ENCODE results near the gene VSIG2.
A peak's percentile ranks its signal among the peaks of the same experiment; 100 is the strongest.

The VSIG2 gene

GRCh38 chr11:124748100-124748418, 4.0 kb downstream of the VSIG2 start:
- DNase-seq: no peak

GRCh38 chr11:124747406-124748099, 4.5 kb downstream of the VSIG2 start:
- DNase-seq: no peak

- peak; percentile 66 to 91 (median 81) for DNase-seq
Measured at GRCh38 chr11:124746621-124747243, 5.3 kb downstream of the VSIG2 start.

GRCh38 chr11:124745835-124746620, 6.0 kb downstream of the VSIG2 start:
- DNase-seq: peak in 2 of 6 experiments; percentile 29 to 34

- no peak for DNase-seq
Measured at GRCh38 chr11:124745270-124745834, 6.7 kb downstream of the VSIG2 start.

GRCh38 chr11:124743050-124743449, 9.0 kb downstream of the VSIG2 start:
- DNase-seq: no peak

- no peak for DNase-seq
Measured at GRCh38 chr11:124742555-124742954, 9.5 kb downstream of the VSIG2 start.

GRCh38 chr11:124740277-124740882, 11.7 kb downstream of the VSIG2 start:
- peak in 4 of 6 experiments; percentile 28 to 56 (median 35) for DNase-seq

GRCh38 chr11:124739479-124740276, 12.4 kb downstream of the VSIG2 start, which contains the start of gene NRGN:
NRGN (plus strand) TSS chr11:124739942; CDS start chr11:124740085, 143 bp downstream.
- DNase-seq: peak; percentile 64 to 81 (median 78)

GRCh38 chr11:124738713-124739478, 13.2 kb downstream of the VSIG2 start:
- no peak for DNase-seq

GRCh38 chr11:124737638-124738305, 14.3 kb downstream of the VSIG2 start:
- DNase-seq: peak in 1 of 6 experiments; percentile 2

GRCh38 chr11:124736736-124737135, 15.3 kb downstream of the VSIG2 start:
- DNase-seq: no peak

- no peak for DNase-seq
Measured at GRCh38 chr11:124732230-124732629, 19.8 kb downstream of the VSIG2 start.

GRCh38 chr11:124729571-124729970, 22.5 kb downstream of the VSIG2 start:
- no peak for DNase-seq

GRCh38 chr11:124728134-124728533, 23.9 kb downstream of the VSIG2 start:
- no peak for DNase-seq

GRCh38 chr11:124727474-124727873, 24.6 kb downstream of the VSIG2 start:
- DNase-seq: no peak

GRCh38 chr11:124725719-124726105, 26.3 kb downstream of the VSIG2 start:
- no peak for DNase-seq

GRCh38 chr11:124724979-124725718, 26.9 kb downstream of the VSIG2 start:
- no peak for DNase-seq

GRCh38 chr11:124722176-124722575, 29.9 kb downstream of the VSIG2 start:
- DNase-seq: no peak

- DNase-seq: no peak
Measured at GRCh38 chr11:124719534-124719933, 32.5 kb downstream of the VSIG2 start.

Measured in stimulated activated naive CD4-positive, alpha-beta T cell (primary cell).